Transverse colon (tissue), 4 donors: Measurements from ENCODE around the gene SLIRP. TPM values are rescaled to one million over a fixed set of nuclear protein-coding genes. Genes with fewer than 3 reads are reported as not detected.
A peak's percentile ranks its signal among the peaks of the same experiment; 100 is the strongest.

Experiments
- DNase-seq: peaks from one replicate; pipeline ENCODE4 v3.0.0-alpha.2; 2019
- H3K27ac ChIP-seq, 4 donors: fragments of 200-600 bp; sonication (generic); 2 replicates each; pipeline ENCODE4 v1.5.1; 2016 to 2018; ENCODE audit warnings: inconsistent platforms in 4 of 4
- H3K27me3 ChIP-seq: fragments of 200-600 bp; sonication (generic); 2 replicates; pipeline ENCODE4 v1.5.1; 2017; ENCODE audit warnings: inconsistent platforms
- H3K36me3 ChIP-seq, 4 donors: fragments of 200-600 bp; sonication (generic); 2 replicates each; pipeline ENCODE4 v1.5.1; 2017 to 2019; ENCODE audit warnings: inconsistent platforms in 4 of 4
- H3K4me1 ChIP-seq, 4 donors: fragments of 200-600 bp; sonication (generic); 2 replicates each; pipeline ENCODE4 v1.5.1; 2017 to 2020; ENCODE audit warnings: inconsistent platforms in 4 of 4
- H3K4me3 ChIP-seq, 4 donors: fragments of 200-600 bp; sonication (generic); 1 replicate in 1 of 4; 2 replicates in 3 of 4; pipeline versions ENCODE4 v1.5.1 to v1.6.1; 2017 to 2019; ENCODE audit warnings: inconsistent platforms in 4 of 4
- H3K9me3 ChIP-seq, 2 donors: fragments of 200-600 bp; sonication (generic); 2 replicates each; pipeline ENCODE4 v1.5.1; 2017 to 2019; ENCODE audit warnings: inconsistent platforms in 2 of 2
- EP300 ChIP-seq: sonication (generic); formaldehyde crosslinking; IDR thresholded peaks from one replicate; pipeline ENCODE4 v1.6.1; 2017; ENCODE audit warnings: antibody characterized with exemption, low read depth
- POLR2A ChIP-seq: fragments of 450-650 bp; IDR thresholded peaks from one replicate; pipeline ENCODE4 v1.6.1; 2016; ENCODE audit warnings: antibody characterized with exemption, mild to moderate bottlenecking, moderate library complexity
- POLR2AphosphoS5 ChIP-seq, 3 donors: sonication (generic); formaldehyde crosslinking; IDR thresholded peaks; one replicate each; pipeline ENCODE4 v1.6.1; 2016; ENCODE audit warnings: antibody characterized with exemption in 3 of 3
- WGBS, 2 donors: methylation state at CpG; one replicate each; pipeline ENCODE4 v1.1.5; 2018; ENCODE audit warnings: low coverage in 1 of 2; 5-methylcytosine and 5-hydroxymethylcytosine counted together
- in situ Hi-C, 4 donors: fragments of 200-750 bp; cut with MboI; loops; one replicate each; pipeline versions ENCODE4 v1.15.0 to v1.15.1; 2017; ENCODE audit warnings: low sequenced_read_pairs in 3 of 4, low pct_ligation_motif_present in 1 of 4, low pct_unique_long_range_greater_than_20kb in 1 of 4
- intact Hi-C: fragments of 100-400 bp; cut with DNase I; formaldehyde crosslinking; loops from one replicate; pipeline ENCODE4 v1.15.1; 2023; ENCODE audit warnings: low total_unique reads
- total RNA-seq, 4 donors: library from RNA; depleted of rRNA; stranded (reverse); fragments of >200 nt; gene quantifications; one replicate each; pipeline ENCODE4 v1.1.0, GENCODE V29; 2016
- TF ChIP-seq, protein P1 (sequence below), 5 experiments: fragments of 200-600 bp in 3 of 5; fragments of 450-650 bp in 2 of 5; sonication (generic) in 3 of 5; IDR thresholded peaks; 1 replicate in 2 of 5; 2 replicates in 3 of 5; pipeline ENCODE4 v1.5.1; 2016 to 2017; ENCODE audit warnings: antibody characterized with exemption in 5 of 5, inconsistent platforms in 3 of 5, mild to moderate bottlenecking in 2 of 5, moderate library complexity in 1 of 5

SLIRP gene
- total RNA-seq, 4 donors from 2014 or later: 81.2 to 277 (median 181) TPM; not detected in 1

GRCh38 chr14:77709412-77709811, 1.5 kb downstream of the SLIRP start:
- peaks cover 0 to 30% (median 8%) of the 10 kb centered on the region in 4 donors for H3K36me3 ChIP-seq

DNA sequence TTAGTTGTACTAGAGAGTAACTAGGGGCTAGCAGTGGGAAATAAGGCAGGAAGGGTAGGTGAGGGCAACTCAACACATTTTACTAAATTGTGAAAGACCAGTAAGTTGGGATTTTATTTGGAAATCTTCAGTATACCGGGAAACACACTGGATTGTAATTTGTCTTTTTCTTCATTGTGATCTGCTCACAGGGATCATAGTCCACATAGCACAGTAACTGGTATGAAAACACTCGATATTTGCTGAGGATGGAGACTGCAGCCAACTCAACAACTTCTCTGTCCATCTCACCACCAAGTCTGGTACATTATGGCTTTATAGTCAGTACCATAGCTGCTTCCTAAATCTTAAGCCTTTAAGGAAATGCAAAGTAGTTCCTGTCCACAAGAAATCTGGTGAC, 2.5 kb downstream of the SLIRP start:
- WGBS, 2 donors: 68% methylated on average over 2 of the region's 2 CpGs; no CpG with 5 or more reads in 1 of the 2 donors
- no peaks in the 10 kb centered on the region for H3K9me3 ChIP-seq
- H3K27me3 ChIP-seq: no peaks in the 10 kb centered on the region
- no peak overlapping the region for H3K27ac ChIP-seq
- H3K4me1 ChIP-seq: peaks cover 11 to 34% (median 27%) of the 10 kb centered on the region in 4 donors
- in situ Hi-C loops: loop anchor here in 1 of 4 donors (10.0 kb wide), 1 partner anchor 256 kb away; the partner anchor contains the start of genes AHSA1 and VIPAS39
- intact Hi-C loops: no loop called here
- no peak for TF ChIP-seq POLR2AphosphoS5 (IDR thresholded peaks at IDR 0.05)
- no peak for TF ChIP-seq POLR2A
- no peak for TF ChIP-seq EP300
- TF ChIP-seq, protein P1, sequence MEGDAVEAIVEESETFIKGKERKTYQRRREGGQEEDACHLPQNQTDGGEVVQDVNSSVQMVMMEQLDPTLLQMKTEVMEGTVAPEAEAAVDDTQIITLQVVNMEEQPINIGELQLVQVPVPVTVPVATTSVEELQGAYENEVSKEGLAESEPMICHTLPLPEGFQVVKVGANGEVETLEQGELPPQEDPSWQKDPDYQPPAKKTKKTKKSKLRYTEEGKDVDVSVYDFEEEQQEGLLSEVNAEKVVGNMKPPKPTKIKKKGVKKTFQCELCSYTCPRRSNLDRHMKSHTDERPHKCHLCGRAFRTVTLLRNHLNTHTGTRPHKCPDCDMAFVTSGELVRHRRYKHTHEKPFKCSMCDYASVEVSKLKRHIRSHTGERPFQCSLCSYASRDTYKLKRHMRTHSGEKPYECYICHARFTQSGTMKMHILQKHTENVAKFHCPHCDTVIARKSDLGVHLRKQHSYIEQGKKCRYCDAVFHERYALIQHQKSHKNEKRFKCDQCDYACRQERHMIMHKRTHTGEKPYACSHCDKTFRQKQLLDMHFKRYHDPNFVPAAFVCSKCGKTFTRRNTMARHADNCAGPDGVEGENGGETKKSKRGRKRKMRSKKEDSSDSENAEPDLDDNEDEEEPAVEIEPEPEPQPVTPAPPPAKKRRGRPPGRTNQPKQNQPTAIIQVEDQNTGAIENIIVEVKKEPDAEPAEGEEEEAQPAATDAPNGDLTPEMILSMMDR (IDR thresholded peaks at IDR 0.05): no peak
- H3K4me3 ChIP-seq: no peak overlapping the region
- peaks cover 0 to 38% (median 10%) of the 10 kb centered on the region in 4 donors for H3K36me3 ChIP-seq
- DNase-seq: no peak

More at GRCh38 chr14:77709412-77709811, 1.5 kb downstream of the SLIRP start:
- H3K4me1 ChIP-seq: peaks cover 11 to 34% (median 27%) of the 10 kb centered on the region in 4 donors
- in situ Hi-C loops (no loop called here), intact Hi-C loops (no loop called here)
- no peak overlapping the region for H3K27ac ChIP-seq
- WGBS, 2 donors: 60 to 63% methylated on average over 3 of the region's 3 CpGs
- H3K27me3 ChIP-seq: no peaks in the 10 kb centered on the region
- H3K9me3 ChIP-seq: no peaks in the 10 kb centered on the region
- peak overlapping the region in 1 of 4 donors; percentile 97 for H3K4me3 ChIP-seq
- TF ChIP-seq EP300: no peak
- TF ChIP-seq POLR2AphosphoS5 (IDR thresholded peaks at IDR 0.05): no peak
- TF ChIP-seq POLR2A: no peak
- TF ChIP-seq, protein P1 (IDR thresholded peaks at IDR 0.05): no peak
- DNase-seq: no peak

DNA sequence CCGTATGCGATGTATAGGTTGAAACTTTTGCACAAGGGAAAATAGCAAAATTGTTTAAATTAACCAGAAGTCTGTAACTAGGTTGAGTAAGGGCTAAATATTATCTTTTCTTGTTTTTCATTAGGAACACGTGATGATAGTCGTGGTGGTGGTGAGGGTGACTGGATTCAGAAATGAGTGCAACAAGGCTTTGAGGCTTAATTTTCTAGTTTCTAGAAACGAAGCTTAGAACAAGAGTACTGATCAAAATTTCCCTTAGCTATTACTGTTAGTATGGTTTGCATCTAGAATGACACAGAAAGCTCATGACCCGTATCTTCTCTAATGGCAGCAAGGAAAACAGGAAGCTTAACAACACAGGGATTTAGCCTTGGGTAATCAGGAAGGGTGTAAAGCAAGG, 7.0 kb downstream of the SLIRP start:
- H3K36me3 ChIP-seq: peaks cover 0 to 61% (median 25%) of the 10 kb centered on the region in 4 donors
- in situ Hi-C loops: loop anchor here in 1 of 4 donors (10.0 kb wide), 1 partner anchor 260 kb away; the partner anchor contains the start of genes AHSA1 and VIPAS39
- TF ChIP-seq EP300 (no peak), POLR2A (no peak), POLR2AphosphoS5 (IDR thresholded peaks at IDR 0.05) (no peak)
- TF ChIP-seq, protein P1 (IDR thresholded peaks at IDR 0.05): no peak

DNA sequence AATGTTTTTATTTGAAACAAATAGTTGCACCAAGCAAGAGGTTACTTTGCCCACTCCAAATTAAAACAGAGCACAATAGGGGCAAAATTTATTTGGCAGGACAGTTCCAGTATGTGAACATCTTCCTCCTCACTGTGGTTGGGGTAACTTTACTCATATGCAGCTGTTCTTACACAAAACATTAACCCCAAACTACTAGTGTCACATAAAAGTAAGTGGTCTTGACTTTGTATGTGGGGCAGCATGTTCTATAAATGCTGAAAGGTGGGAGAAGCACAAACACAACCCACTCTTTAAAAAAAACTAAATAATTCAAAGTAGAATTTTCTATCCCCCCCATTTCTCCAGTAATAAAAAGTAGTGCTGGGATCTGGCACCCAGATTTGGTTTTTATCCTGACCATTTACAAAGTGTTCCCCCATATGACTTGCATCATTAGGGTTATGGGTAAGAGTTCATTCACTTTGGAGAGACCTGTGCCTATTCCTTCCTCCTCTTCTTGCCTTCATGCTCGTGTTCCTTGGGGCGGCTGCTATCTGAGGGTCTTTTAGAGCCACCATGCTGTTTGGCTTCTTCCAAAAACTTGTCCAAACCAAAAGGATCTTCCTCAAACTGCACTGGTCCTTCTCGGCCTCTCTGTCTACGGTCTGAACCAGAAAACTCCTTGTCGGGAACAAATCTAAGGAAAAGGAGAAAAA, 9.9 kb downstream of the SLIRP start:
- Histone ChIP-seq H3K4me1 (no peaks in the 10 kb centered on the region), H3K4me3 (no peak overlapping the region), H3K27me3 (no peaks in the 10 kb centered on the region), H3K27ac (no peak overlapping the region), H3K9me3 (no peaks in the 10 kb centered on the region), H3K36me3 (peaks cover 0 to 73% (median 31%) of the 10 kb centered on the region in 4 donors)
- TF ChIP-seq, protein P1 (IDR thresholded peaks at IDR 0.05): no peak
- no peak for TF ChIP-seq POLR2AphosphoS5 (IDR thresholded peaks at IDR 0.05)
- no peak for TF ChIP-seq EP300
- no peak for TF ChIP-seq POLR2A
- in situ Hi-C loops: loop anchor here in 1 of 4 donors (10.0 kb wide), 1 partner anchor 263 kb away; the partner anchor contains the start of genes AHSA1 and VIPAS39
- no peak for DNase-seq
- intact Hi-C loops: no loop called here
- 79 to 80% methylated on average over 5 of the region's 5 CpGs for WGBS, 2 donors

More for the DNA sequence above, 7.0 kb downstream of the SLIRP start:
- 81 to 91% methylated on average over 6 of the region's 6 CpGs for WGBS, 2 donors
- Histone ChIP-seq H3K27me3 (no peaks in the 10 kb centered on the region), H3K4me1 (peaks cover 0 to 6% (median under 1%) of the 10 kb centered on the region in 4 donors), H3K27ac (no peak overlapping the region), H3K9me3 (no peaks in the 10 kb centered on the region), H3K4me3 (no peak overlapping the region)
- DNase-seq: no peak
- intact Hi-C loops: no loop called here
